IMR-90 (cell line): ENCODE measurements around the gene TRIM47. TPM values are rescaled to one million over a fixed set of nuclear protein-coding genes. Genes with fewer than 3 reads are reported as not detected.

Experiments
- ATAC-seq: fragments of 200-7000 bp; cut with Tn5 transposase; 2 replicates; pipeline ENCODE4 v1.9.1; 2020; ENCODE audit warnings: low read depth, mild to moderate bottlenecking, moderate library complexity
- BruUV-seq: library from RNA; stranded (reverse); fragments of 400-500 nt; replicated peaks from 2 replicates; lab custom pipeline; 2021; lab: Mats Ljungman, UMichigan
- CTCF ChIA-PET: fragments of 300-600 bp; formaldehyde crosslinking; extraction: SDS; loops from one replicate; lab custom pipeline; 2021; ENCODE audit warnings: antibody characterized with exemption; lab: Yijun Ruan, JAX
- POLR2A ChIA-PET: fragments of 300-600 bp; sonication (Branson Sonifier 250); formaldehyde crosslinking; loops from one replicate; lab custom pipeline; 2022; ENCODE audit warnings: antibody characterized with exemption; ENCODE audit not compliant: unreplicated experiment; lab: Charles Lee
- DNase-seq: peaks from one replicate; pipeline ENCODE4 v3.0.0; 2013
- H2AFZ ChIP-seq: replicated peaks from 2 replicates; pipeline ENCODE3; 2013; ENCODE audit warnings: low read length, mild to moderate bottlenecking; ENCODE audit not compliant: poor library complexity
- H2AK5ac ChIP-seq: 2 replicates; pipeline ENCODE4 v1.6.1; 2013; ENCODE audit warnings: low read depth, low read length, inconsistent platforms
- H2AK9ac ChIP-seq: replicated peaks from 2 replicates; pipeline ENCODE3; 2013; ENCODE audit warnings: mild to moderate bottlenecking, low read depth, low read length, moderate library complexity; ENCODE audit not compliant: poor library complexity
- H2BK120ac ChIP-seq: 2 replicates; pipeline ENCODE4 v1.6.1; 2013; ENCODE audit warnings: low read depth, low read length, inconsistent platforms
- H2BK15ac ChIP-seq: 3 replicates; pipeline ENCODE4 v1.6.1; 2013; ENCODE audit warnings: low read depth, low read length, inconsistent platforms
- H2BK20ac ChIP-seq: 2 replicates; pipeline ENCODE4 v1.6.1; 2013; ENCODE audit warnings: low read depth, mild to moderate bottlenecking, inconsistent platforms, low read length, moderate library complexity
- H2BK5ac ChIP-seq: 2 replicates; pipeline ENCODE4 v1.6.1; 2013; ENCODE audit warnings: mild to moderate bottlenecking, low read depth, low read length, inconsistent platforms; ENCODE audit not compliant: poor library complexity, severe bottlenecking
- H3K14ac ChIP-seq: replicated peaks from 2 replicates; pipeline ENCODE4 v1.6.1; 2013; ENCODE audit warnings: low read depth, low read length, inconsistent platforms
- H3K18ac ChIP-seq: 2 replicates; pipeline ENCODE4 v1.6.1; 2013; ENCODE audit warnings: low read depth, low read length, control low read depth
- H3K23ac ChIP-seq: 2 replicates; pipeline ENCODE4 v1.6.1; 2013; ENCODE audit warnings: low read depth, low read length, inconsistent platforms
- H3K27ac ChIP-seq: 2 replicates; pipeline ENCODE4 v1.5.1; 2013; ENCODE audit warnings: mild to moderate bottlenecking, control low read depth, low read length; ENCODE audit not compliant: insufficient read depth
- H3K27me3 ChIP-seq: 2 replicates; pipeline ENCODE4 v1.6.1; 2013; ENCODE audit warnings: low read length; ENCODE audit not compliant: control insufficient read depth, insufficient read depth
- H3K36me3 ChIP-seq: 2 replicates; pipeline ENCODE4 v1.6.1; 2013; ENCODE audit warnings: low read length, mixed read lengths; ENCODE audit not compliant: control insufficient read depth, insufficient read depth
- H3K4ac ChIP-seq: 2 replicates; pipeline ENCODE4 v1.6.1; 2013; ENCODE audit warnings: low read depth, low read length, inconsistent platforms
- H3K4me1 ChIP-seq: 2 replicates; pipeline ENCODE4 v1.6.1; 2013; ENCODE audit warnings: low read length, mixed read lengths; ENCODE audit not compliant: control insufficient read depth, insufficient read depth
- H3K4me2 ChIP-seq: 2 replicates; pipeline ENCODE4 v1.6.1; 2013; ENCODE audit warnings: low read depth, mild to moderate bottlenecking, control low read depth, low read length, moderate library complexity
- H3K4me3 ChIP-seq: 2 replicates; pipeline ENCODE4 v1.5.1; 2013; ENCODE audit warnings: low read depth, mild to moderate bottlenecking, control low read depth, low read length, moderate library complexity; ENCODE audit not compliant: insufficient read depth
- H3K56ac ChIP-seq: 2 replicates; pipeline ENCODE4 v1.6.1; 2013; ENCODE audit warnings: low read length, inconsistent platforms; ENCODE audit not compliant: insufficient read depth; ENCODE audit errors: extremely low read depth
- H3K79me1 ChIP-seq, 2 experiments: 2 replicates each; pipeline ENCODE4 v1.6.1; 2013; ENCODE audit warnings: low read length in 2 of 2, inconsistent platforms in 1 of 2, low read depth in 1 of 2
- H3K9ac ChIP-seq: 2 replicates; pipeline ENCODE4 v1.6.1; 2013; ENCODE audit warnings: low read depth, low read length, control low read depth
- H3K9me1 ChIP-seq: 2 replicates; pipeline ENCODE4 v1.6.1; 2013; ENCODE audit warnings: low read length, inconsistent platforms; ENCODE audit not compliant: insufficient read depth
- H3K9me3 ChIP-seq: 2 replicates; pipeline ENCODE4 v1.6.1; 2013; ENCODE audit warnings: low read length; ENCODE audit not compliant: control insufficient read depth, insufficient read depth
- H4K20me1 ChIP-seq: 2 replicates; pipeline ENCODE4 v1.6.1; 2013; ENCODE audit warnings: low read length, inconsistent platforms; ENCODE audit not compliant: insufficient read depth
- H4K5ac ChIP-seq: 2 replicates; pipeline ENCODE4 v1.6.1; 2013; ENCODE audit warnings: mild to moderate bottlenecking, low read depth, low read length, control low read depth
- H4K8ac ChIP-seq, 2 experiments: 2 replicates each; pipeline ENCODE4 v1.6.1; 2013; ENCODE audit warnings: low read depth in 2 of 2, low read length in 2 of 2, control low read depth in 1 of 2, inconsistent platforms in 1 of 2
- H4K91ac ChIP-seq: 2 replicates; pipeline ENCODE4 v1.6.1; 2013; ENCODE audit warnings: low read depth, low read length, inconsistent platforms; ENCODE audit not compliant: insufficient read depth
- ELK1 ChIP-seq: fragments of 150-350 bp; IDR thresholded peaks from 2 replicates; pipeline ENCODE4 v1.6.1; 2016; ENCODE audit warnings: low read depth, mild to moderate bottlenecking, low read length, moderate library complexity, borderline replicate concordance
- WGBS, 2 experiments: methylation state at CpG; one replicate each; pipeline versions ENCODE4 v1.1.5 to v1.1.7; 2013; ENCODE audit warnings: missing lambda C conversion rate in 2 of 2; ENCODE audit not compliant: insufficient read length in 1 of 2; ENCODE audit errors: extremely low coverage in 2 of 2; 5-methylcytosine and 5-hydroxymethylcytosine counted together
- dilution Hi-C: fragments of 300-500 bp; cut with HindIII; formaldehyde crosslinking; loops from one replicate; pipeline ENCODE4 v1.14.3; 2018; ENCODE audit warnings: low sequenced_read_pairs; ENCODE audit not compliant: unreplicated experiment
- in situ Hi-C: fragments of 300-500 bp; cut with MboI; formaldehyde crosslinking; loops from 3 replicates; pipeline ENCODE4 v1.14.3; 2019; ENCODE audit warnings: low sequenced_read_pairs, inconsistent platforms, mixed read lengths
- intact Hi-C: fragments of 100-400 bp; cut with micrococcal nuclease; formaldehyde crosslinking; loops from 2 replicates; pipeline ENCODE4 v1.10.0; 2022
- polyA plus RNA-seq, 3 experiments: library from polyadenylated mRNA; depleted of rRNA; stranded (reverse); fragments of >200 nt; gene quantifications; 2 replicates each; pipeline ENCODE4 v1.2.3, GENCODE V29; 2012; ENCODE audit warnings: low replicate concordance in 1 of 3
- total RNA-seq: library from RNA; depleted of rRNA; stranded (reverse); fragments of >200 nt; gene quantifications from 2 replicates; pipeline ENCODE4 v1.2.3, GENCODE V29; 2012

The TRIM47 gene
- total and polyA plus RNA-seq, 2 of the 4 experiments (the other 2 are of a cell fraction): 1.4 to 7.5 TPM

- intact Hi-C loops: loop anchor here (5.0 to 10.0 kb wide), 2 partner anchors 32 to 165 kb away; partner anchors contain the start of genes FBF1, GALR2, SRP68 and ZACN
- ChIA-PET CTCF (no interaction called here), POLR2A (interaction anchor here (0.8 kb wide), 1 partner anchor 9 kb away, joined by 5 read pairs; no protein-coding TSS in a partner anchor)
- no peaks in the 10 kb centered on the region for H3K9me3 ChIP-seq
- H4K20me1 ChIP-seq: no peaks in the 10 kb centered on the region
- H3K4ac ChIP-seq: no peak overlapping the region
- peak; percentile 13 for DNase-seq
- no peak overlapping the region for H3K56ac ChIP-seq
- H4K8ac ChIP-seq: no peak overlapping the region
- H4K91ac ChIP-seq: no peak overlapping the region
- H3K27ac ChIP-seq: no peak overlapping the region
- H2BK120ac ChIP-seq: no peak overlapping the region
- H2BK20ac ChIP-seq: no peak overlapping the region
- peaks cover 2% of the 10 kb centered on the region; the same call in 1 of the 2 replicates for H3K4me1 ChIP-seq
- H3K4me2 ChIP-seq: no peak overlapping the region
- WGBS, 2 experiments: no CpG with 5 or more reads among the region's 11 CpGs
- no peak overlapping the region for H2BK15ac ChIP-seq
- H3K79me1 ChIP-seq: peaks cover 0 to 6% of the 10 kb centered on the region in 2 experiments; a peak in 2 of 4 replicates
- peaks cover 6% of the 10 kb centered on the region; the same call in 1 of the 2 replicates for H3K36me3 ChIP-seq
- no peak for TF ChIP-seq ELK1
- no TSS peak for BruUV-seq
- H4K5ac ChIP-seq: no peak overlapping the region
- H3K27me3 ChIP-seq: no peaks in the 10 kb centered on the region
- no peak overlapping the region for H2BK5ac ChIP-seq
- no peak overlapping the region for H3K14ac ChIP-seq
- H2AK9ac ChIP-seq: no peak overlapping the region
- dilution Hi-C loops: no loop called here
- H3K4me3 ChIP-seq: no peak overlapping the region
- no peak overlapping the region for H3K18ac ChIP-seq
- ATAC-seq: no peak
- in situ Hi-C loops: loop anchor here (5.0 to 10.0 kb wide), 2 partner anchors 97 to 375 kb away; no protein-coding TSS in a partner anchor
- no peak overlapping the region for H3K23ac ChIP-seq
- no peak overlapping the region for H3K9ac ChIP-seq
- H3K9me1 ChIP-seq: 0 out of 2 replicates have a peak, but pooled peaks cover 3% of the 10 kb centered on the region
- no peak overlapping the region for H2AFZ ChIP-seq
- no peak overlapping the region for H2AK5ac ChIP-seq
Observed at GRCh38 chr17:75909812-75910274, 31.5 kb upstream of the TRIM47 start.
